Epithelial cell of alveolus of lung (primary cell): ENCODE results near the gene PRELID1. TPM values are rescaled to one million over a fixed set of nuclear protein-coding genes. Genes with fewer than 3 reads are reported as not detected.

Experiments used
- total RNA-seq: library from RNA; depleted of rRNA; stranded (reverse); fragments of >200 nt; gene quantifications from 2 replicates; pipeline ENCODE4 v1.2.1, GENCODE V29; 2015

The PRELID1 gene, protein sequence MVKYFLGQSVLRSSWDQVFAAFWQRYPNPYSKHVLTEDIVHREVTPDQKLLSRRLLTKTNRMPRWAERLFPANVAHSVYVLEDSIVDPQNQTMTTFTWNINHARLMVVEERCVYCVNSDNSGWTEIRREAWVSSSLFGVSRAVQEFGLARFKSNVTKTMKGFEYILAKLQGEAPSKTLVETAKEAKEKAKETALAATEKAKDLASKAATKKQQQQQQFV
- total RNA-seq = 69.7 and 176 TPM in 2 replicates

DNA sequence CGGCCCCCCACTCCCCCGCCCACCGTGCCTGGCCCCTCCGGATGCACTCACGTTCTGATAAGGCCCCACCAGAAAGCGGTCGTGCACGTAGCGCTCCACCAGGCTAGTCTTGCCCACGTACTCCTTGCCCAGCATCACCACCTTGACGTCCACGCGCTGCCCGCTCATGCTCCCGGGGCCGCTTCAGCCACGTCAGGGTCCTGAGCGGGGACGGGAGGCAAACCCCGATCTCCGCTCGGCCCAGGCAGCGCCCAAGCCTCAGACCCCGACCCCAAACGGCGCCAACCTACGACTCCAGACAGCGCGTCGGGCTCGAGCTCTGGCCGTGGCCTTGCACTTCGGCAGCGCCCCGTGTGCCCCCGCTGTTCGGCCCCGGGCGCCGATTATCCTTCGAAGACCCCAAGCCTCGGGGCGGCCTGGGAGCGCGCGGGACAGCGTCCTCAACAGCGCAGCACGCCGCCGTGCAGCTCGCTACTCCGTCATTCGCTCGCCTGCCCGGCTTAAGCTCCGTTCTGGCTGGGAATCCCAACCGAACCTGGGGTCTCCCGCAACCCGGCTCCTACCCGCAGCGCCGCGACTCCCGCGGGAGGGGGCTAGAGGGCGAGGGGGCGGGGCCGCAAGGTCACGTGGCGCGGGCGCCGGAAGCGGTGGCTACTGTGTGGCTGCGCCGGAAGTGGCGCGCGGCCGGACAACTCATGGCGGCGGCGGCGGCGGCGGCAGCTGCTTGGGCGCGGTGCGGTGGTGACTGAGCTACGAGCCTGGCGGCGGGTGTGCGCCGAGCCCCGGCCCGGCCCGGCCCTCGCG, at the start of gene PRELID1, which contains the start of gene RAB24:
Gene PRELID1, plus strand, starts transcription at position 679 of the 804 bp plus-strand sequence. CDS start 187 bp downstream, outside the sequence.
Gene RAB24, minus strand, starts transcription at position 599 of the 804 bp plus-strand sequence. Its CDS starts 431 bp downstream, at position 168.

GRCh38 chr5:177311723-177312648, 8.4 kb downstream of the PRELID1 start, which contains the start of gene MXD3:
Gene MXD3 (minus strand): TSS chr5:177311898. CDS start chr5:177311830, 68 bp downstream.

GRCh38 chr5:177351392-177352329, 48.1 kb downstream of the PRELID1 start, which contains the start of gene LMAN2:
Gene LMAN2 (minus strand): TSS chr5:177351668. CDS start chr5:177351647, 21 bp downstream.

Other genes with a start within 250 kb of the PRELID1 start
- 7.2 and 198 TPM in 2 replicates for gene FGFR4, start 216.9 kb upstream of the PRELID1 start, total RNA-seq
- 22.8 and 24.0 TPM in 2 replicates for gene NSD1, start 170.0 kb upstream of the PRELID1 start, total RNA-seq
- 20.2 and 45.6 TPM in 2 replicates for gene RAB24, start 80 bp upstream of the PRELID1 start, total RNA-seq
- gene MXD3, start 8.1 kb downstream of the PRELID1 start, total RNA-seq = 21.7 and 30.7 TPM in 2 replicates
- gene LMAN2, start 47.9 kb downstream of the PRELID1 start, total RNA-seq = 289 and 319 TPM in 2 replicates
- gene RGS14, start 54.1 kb downstream of the PRELID1 start, total RNA-seq = 3.9 and 10.3 TPM in 2 replicates
- gene SLC34A1, start 80.6 kb downstream of the PRELID1 start, total RNA-seq = not detected in 2 replicates
- gene PFN3, start 96.9 kb downstream of the PRELID1 start, total RNA-seq = not detected in 2 replicates
- 0.40 and 1.0 TPM in 2 replicates for gene F12, start 105.8 kb downstream of the PRELID1 start, total RNA-seq
- gene GRK6, start 122.9 kb downstream of the PRELID1 start, total RNA-seq = 19.8 and 37.6 TPM in 2 replicates
- 9.3 and 10.0 TPM in 2 replicates for gene PRR7, start 143.0 kb downstream of the PRELID1 start, total RNA-seq
- gene DBN1, start 169.8 kb downstream of the PRELID1 start, total RNA-seq = 125 and 211 TPM in 2 replicates
- gene PDLIM7, start 193.8 kb downstream of the PRELID1 start, total RNA-seq = 216 and 501 TPM in 2 replicates
- gene DOK3, start 206.0 kb downstream of the PRELID1 start, total RNA-seq = 0.91 and 1.5 TPM in 2 replicates
- gene DDX41, start 213.2 kb downstream of the PRELID1 start, total RNA-seq = 92.1 and 136 TPM in 2 replicates